GM19372 (cell line): ENCODE results near the gene SSC5D.

ENCODE experiments used
- ATAC-seq: cut with Tn5 transposase; IDR thresholded peaks from one replicate; pipeline ENCODE4 v1.9.1; 2021; ENCODE audit warnings: mild to moderate bottlenecking, low read depth, moderate library complexity; ENCODE audit not compliant: unreplicated experiment

Gene SSC5D

DNA sequence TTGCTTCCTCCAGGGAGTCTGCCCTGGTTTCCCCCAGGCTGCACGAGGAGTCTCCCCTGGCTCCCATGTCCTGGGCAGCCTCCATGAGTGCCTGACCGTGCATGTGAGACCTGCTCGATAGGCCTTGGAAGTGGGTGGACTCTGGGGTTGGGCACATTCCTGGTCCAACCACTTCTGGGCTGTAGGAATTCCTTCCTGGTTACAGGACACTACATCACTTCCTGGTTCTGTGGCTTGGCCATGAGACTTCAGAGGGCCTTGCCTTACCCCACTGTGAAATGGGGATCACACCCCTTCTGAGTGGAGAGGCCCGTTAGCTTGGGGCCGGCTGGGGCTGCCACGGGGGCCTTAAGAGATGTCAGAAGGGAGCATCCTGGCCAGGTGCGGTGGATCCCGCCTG is 15.8 kb upstream of the SSC5D start:
- ATAC-seq, result no peak

DNA sequence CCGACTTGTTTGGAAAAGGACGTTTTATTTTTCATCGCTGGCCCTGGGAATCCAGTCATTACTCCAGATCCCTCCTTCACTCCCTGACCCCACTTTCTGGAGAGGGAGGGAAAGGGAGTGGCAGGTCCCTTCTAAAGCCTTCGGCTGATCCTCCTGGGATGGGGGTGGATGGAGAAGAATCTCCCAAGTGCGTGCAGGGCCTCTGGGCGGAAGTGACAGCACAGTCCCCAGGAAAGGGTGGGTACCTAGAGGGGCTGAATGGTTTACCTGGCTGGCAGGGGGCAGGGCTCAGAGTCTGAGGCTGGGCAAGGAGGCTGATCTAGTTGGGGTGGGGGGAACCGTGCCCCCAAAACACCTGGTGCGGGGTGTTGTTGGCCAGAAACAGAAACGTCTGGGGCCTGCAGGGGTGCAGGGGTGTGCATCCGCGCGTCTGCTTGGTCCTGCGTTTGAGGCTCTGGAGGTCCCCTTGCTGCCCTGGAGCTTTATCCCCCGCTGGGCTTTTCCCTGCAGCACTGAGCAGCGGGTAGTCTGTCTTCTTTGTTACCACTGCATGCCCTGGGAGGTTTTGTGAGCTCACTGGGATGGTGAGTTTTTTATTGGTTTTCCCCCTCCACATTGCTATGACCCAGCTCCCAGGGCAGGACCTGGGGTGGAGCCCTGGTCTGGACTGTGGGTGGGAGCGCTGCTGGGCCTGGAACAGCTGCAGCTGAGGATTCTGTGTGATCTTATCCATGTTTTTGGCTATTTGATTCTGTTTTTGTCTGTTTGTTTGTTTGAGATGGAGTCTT is 14.8 kb upstream of the SSC5D start:
- ATAC-seq, result no peak

DNA sequence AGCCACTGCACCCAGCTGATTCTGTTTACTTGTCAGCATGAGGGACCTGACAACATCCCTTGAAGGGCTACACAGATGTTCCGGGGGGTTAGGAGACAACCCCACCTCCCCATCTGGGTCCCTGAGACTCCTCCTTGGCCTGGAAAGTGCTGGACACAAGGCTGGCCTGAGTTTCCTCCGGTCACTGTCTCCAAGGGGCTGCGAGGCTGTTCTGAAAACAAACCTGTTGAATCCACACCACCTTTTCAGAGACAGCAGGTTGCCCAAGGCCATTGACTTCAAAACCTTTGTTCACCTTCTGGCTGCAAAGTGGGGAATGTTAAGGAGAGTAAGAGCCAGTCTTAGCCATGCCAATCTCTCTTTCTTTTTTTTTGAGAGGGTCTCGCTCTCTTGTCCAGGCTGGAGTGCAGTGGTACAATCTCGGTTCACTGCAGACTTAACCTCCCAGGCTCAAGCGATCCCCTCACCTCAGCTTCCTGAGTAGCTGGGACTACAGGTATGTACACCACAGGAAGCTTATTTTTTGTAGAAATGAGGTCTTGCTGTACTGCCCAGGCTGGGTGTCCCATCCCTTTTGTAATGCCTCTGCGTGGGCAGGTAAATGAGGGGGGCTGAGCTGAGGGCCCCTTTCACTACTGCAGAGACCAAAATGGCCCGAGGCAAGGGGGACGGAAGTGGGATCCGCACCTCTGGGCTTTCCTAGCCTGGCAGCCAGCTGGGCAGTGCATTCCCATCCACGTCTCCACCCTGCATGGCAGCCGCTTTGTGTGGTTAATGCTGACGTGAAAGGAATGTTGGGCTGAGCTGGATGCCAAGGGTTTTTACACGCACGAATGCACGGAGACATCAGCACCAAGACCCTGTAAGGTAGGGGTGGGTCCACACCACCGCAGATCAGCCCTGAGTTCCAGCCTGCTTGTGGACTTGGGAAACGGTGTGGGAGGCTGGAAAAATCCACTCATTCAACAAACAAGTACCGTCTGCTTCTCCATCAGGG is 13.7 kb upstream of the SSC5D start:
- no peak for ATAC-seq

DNA sequence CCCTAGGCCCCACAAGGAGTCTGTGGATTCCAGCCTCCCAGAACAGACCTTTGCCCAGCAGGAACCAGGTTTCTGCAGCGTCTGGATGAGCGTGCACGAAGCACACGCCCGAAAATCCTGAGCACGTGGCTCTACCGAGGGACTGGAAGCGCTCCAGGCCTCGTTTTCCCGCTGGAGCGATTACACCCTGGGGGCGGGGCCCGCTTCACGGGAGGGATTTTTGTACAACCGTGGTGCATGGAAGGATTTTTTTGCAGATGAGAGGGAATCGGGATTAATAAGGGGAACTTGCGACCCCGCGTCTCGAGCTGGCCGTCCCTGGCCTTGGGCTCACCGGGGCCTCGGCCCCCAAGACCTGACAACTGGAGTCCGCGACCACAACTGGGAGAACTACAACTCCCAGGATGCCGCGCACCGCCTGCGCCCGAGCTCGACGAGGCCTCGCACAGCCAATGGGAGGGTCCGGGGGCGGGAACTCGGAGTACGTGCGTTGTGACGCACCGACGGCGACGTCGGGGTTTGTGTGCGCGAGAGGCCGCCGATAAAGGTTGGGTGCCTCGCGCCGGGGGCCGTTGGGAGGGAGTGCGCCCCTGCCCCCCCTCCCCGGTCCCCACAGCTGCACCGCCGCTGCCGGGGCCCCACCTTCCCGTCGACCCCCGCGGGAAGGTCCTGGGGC is 12.0 kb upstream of the SSC5D start, which contains the start of gene ZNF628:
Gene ZNF628 (plus strand): TSS at position 518 of the 676 bp plus-strand sequence. CDS start 3,294 bp downstream, outside the sequence.
- peak; percentile 88 for ATAC-seq

DNA sequence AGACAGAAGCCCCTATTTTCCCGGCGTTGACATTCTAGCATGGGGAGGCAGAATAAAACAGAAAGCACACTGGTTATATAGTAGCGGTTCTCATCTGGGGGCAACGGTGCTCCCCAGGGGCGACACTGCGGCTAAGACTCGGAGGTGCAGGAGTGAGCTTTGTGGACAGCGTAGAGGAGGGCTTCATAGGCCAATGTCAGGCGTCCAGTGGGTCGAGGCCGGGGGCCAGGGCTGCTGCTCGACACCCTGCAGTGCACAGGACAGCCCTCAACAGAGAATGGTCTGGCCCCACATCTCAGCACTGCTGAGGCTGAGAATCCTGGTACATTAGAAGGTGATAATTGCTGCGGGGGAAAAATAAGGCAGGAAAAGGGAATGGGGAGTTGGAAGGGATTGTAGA is 10.3 kb upstream of the SSC5D start:
- no peak for ATAC-seq

DNA sequence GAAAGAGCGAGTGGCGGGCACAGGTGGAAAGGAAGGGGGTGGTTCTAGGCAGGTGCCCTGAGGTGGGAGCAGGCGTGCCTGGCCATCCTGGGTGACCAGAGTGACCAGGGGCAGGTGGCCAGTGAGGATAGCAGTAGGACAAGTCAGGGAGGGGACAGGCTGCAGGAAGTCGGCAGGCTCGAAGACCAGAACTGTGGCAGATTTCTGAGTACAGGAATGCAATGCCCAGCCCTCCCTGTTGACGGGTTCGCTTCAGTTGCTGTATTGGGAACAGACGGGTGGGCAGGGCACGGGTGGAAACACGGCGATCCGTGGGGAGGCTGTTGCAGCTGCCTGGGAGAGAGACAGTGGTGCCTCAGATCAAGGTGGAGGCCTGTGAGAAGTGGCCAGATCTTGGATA is 9.9 kb upstream of the SSC5D start:
- no peak for ATAC-seq

DNA sequence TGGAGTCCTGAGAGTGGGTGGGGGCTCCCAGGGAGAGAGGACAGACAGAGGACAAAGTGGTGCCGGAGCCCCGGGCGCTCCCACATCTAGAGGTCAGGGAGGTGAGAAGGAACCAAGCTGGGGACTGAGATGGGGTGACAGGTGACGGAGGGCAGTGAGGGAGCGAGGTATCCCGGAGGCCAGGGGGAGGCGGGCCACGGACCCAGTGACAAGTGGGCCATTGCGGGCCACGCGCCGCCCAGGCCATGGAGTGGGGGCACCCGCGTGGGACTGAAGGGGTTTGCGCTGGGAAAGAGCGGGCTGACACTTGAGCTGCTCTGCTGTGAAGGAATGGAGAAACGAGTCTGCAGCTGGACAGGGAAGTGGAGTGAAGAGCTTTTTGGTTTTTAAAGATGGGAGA is 9.2 kb upstream of the SSC5D start:
- ATAC-seq, result no peak

DNA sequence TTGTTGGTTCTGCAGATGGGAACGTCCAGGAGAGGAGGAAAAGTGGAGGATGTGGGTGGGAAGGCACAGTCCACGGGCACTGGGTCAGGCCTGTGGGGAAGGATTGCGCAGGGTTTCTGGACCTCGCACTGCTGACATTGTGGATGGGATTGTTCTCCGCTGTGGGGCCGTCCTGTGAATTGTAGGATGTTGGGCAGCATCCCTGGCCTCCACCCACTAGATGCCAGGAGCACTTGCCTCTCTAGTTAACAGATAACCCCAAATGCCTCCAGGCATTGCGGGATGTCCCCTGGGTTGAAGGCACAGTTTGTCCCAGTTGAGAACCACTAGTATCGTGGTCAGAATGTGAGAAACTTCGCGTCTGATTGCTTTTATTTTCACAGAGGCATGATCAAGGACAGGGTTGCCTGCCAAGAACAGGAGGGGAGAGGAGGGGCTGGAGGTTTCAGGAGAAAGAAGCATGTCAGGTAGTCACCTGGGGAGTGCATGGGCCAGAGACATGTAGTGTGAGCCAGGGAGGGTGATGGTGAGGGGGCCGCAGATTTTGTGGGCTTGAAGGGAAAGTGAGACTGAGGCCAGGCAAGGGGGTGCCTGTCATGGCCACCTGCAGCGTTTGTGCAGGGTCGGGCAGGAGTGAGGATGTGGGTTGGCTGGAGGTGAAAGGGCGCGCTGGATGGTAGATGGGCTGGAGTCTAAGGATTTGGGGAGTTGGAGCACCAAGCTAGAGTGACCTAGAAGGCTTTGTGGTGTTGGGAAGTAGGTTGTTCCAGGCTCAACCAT is 8.6 kb upstream of the SSC5D start:
- ATAC-seq, result no peak

DNA sequence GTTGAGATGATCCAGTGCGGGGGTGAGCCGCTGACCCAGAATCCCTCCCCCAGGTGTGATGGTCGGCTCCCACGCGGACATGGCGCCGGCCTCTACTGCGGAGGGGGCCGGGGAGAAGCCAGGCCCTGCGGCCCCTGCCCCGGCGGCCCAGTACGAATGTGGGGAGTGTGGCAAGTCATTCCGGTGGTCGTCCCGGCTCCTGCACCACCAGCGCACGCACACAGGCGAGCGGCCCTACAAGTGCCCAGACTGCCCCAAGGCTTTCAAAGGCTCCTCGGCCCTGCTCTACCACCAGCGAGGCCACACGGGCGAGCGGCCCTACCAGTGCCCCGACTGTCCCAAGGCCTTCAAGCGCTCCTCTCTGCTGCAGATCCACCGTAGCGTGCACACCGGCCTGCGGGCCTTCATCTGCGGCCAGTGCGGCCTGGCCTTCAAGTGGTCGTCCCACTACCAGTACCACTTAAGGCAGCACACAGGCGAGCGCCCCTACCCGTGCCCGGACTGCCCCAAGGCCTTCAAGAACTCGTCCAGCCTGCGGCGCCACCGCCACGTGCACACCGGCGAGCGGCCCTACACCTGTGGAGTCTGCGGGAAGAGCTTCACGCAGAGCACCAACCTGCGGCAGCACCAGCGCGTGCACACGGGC is 7.0 kb upstream of the SSC5D start:
- no peak for ATAC-seq

DNA sequence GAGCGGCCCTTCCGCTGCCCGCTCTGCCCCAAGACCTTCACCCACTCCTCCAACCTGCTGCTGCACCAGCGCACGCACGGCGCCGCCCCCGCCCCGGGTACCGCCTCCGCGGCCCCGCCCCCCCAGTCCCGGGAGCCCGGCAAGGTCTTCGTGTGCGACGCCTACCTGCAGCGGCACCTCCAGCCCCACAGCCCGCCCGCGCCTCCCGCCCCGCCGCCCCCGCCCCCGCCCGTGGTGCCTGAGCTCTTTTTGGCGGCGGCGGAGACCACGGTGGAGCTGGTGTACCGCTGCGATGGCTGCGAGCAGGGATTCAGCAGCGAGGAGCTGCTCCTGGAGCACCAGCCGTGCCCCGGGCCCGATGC is 6.5 kb upstream of the SSC5D start:
- ATAC-seq, result no peak

DNA sequence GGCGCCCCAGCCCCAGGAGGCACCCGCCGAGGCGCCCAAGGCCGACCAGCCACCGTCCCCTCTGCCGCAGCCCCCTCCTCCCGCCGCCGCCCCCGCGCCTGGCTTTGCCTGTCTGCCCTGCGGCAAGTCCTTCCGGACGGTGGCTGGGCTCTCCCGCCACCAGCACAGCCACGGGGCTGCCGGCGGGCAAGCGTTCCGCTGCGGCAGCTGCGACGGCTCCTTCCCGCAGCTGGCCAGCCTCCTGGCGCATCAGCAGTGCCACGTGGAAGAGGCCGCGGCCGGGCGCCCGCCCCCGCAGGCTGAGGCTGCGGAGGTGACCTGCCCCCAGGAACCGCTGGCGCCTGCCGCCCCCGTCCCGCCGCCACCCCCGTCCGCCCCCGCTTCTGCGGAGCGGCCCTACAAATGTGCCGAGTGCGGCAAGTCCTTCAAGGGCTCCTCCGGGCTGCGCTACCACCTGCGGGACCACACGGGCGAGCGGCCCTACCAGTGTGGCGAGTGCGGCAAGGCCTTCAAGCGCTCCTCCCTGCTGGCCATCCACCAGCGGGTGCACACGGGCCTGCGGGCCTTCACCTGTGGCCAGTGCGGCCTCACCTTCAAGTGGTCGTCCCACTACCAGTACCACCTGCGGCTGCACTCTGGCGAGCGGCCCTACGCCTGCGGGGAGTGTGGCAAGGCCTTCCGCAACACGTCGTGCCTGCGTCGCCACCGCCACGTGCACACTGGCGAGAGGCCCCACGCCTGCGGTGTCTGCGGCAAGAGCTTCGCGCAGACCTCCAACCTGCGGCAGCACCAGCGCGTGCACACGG is 5.9 kb upstream of the SSC5D start:
- ATAC-seq, result no peak

DNA sequence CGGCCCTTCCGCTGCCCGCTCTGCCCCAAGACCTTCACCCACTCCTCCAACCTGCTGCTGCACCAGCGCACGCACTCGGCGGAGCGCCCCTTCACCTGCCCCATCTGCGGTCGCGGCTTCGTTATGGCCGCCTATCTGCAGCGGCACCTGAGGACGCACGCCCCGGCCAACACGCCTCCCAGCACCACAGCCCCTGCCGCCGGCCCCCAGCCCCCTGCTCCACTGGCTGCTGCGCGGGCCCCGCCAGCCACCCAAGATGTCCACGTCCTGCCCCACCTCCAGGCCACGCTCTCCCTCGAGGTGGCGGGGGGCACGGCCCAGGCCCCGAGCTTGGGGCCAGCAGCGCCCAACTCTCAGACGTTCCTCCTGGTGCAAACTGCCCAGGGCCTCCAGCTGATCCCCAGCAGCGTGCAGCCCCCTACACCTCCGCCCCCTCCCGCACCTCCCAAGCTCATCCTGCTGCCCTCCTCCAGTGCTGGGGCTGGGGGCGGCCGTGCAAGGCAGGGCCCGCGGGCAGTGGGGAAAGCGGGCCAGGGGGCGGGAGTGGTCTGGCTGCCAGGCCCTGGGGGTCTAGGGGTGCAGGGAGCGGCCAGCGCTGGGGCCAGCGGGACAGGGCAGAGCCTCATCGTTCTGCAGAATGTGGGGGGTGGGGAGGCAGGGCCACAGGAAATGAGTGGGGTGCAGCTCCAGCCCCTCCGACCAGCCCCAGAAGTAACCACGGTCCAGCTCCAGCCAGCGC is 5.1 kb upstream of the SSC5D start:
- no peak for ATAC-seq

DNA sequence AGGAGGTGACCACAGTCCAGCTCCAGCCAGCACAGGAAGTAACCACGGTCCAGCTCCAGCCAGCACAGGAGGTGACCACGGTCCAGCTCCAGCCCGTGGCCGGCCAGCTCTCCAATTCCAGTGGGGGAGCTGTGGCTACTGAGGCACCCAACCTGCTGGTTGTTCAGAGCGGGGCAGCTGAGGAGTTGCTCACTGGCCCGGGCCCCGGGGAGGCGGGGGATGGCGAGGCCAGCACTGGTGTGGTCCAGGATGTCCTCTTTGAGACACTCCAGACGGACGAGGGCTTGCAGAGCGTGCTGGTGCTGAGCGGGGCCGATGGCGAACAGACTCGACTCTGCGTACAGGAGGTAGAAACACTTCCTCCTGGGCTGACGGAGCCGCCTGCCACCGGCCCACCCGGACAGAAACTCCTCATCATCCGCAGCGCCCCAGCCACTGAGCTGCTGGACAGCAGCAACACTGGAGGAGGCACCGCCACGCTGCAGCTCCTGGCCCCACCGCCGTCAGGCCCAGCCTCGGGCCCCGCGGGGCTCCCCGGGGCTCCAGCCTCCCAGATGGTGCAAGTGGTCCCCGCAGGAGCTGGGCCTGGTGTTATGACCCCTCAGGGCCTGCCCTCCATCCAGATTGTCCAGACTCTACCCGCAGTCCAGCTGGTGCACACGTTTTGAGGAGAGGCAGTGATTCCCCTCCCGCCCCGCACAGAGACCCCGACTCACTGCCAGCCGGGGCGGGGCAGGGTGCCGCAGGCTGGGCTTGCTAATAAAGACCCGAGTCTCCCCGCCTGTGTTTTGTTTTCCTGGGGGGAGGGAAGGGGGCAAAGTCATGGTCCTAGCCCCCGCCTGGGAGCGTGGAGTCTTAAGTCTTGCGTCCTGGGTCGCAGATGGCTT is 4.3 kb upstream of the SSC5D start:
- no peak for ATAC-seq

DNA sequence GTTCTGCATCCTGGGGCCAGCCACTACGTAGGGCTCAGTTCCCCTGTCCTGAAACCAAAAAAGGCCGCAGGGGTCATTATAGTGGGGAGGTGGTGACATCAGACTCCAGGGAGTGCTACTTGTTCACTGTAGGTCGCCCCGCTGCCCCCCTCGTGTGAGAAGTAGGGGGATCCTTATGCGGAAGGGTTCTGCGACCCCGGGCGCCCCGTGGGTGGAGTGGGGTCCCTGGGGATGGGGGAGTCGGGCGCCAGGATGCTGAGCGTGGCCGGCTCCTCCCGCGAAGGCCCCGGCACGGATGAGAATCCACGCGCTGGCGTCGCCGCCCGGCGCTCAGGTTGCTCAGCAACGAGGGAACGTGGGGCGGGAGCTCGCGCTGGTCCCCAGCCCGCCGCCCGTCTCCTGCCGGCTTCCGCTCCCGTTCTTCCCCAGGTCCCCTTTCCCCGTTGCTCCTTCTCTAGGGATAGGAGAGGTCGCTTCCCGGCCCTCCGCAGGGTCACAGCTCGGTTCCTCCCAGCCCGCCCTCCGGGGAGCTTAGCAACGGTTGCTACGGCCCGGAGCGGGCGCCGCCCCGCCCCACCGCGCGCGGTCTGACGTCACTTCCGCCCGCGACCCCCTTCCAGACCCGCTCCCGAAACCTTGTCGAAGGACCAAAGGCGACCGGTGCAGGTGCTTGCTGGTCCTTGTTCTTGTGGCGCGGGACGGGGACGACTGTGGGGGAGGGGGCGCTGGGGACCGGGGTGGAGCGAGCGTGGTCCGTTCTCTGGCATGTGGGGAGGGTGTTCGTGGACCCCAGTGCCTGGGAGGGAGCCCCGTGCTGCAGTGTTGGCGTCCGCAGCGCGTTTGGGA is 3.4 kb upstream of the SSC5D start, which contains the start of gene NAT14:
Gene NAT14 (plus strand): TSS at position 596 of the 846 bp plus-strand sequence. CDS start 521 bp downstream, outside the sequence.
- no peak for ATAC-seq

DNA sequence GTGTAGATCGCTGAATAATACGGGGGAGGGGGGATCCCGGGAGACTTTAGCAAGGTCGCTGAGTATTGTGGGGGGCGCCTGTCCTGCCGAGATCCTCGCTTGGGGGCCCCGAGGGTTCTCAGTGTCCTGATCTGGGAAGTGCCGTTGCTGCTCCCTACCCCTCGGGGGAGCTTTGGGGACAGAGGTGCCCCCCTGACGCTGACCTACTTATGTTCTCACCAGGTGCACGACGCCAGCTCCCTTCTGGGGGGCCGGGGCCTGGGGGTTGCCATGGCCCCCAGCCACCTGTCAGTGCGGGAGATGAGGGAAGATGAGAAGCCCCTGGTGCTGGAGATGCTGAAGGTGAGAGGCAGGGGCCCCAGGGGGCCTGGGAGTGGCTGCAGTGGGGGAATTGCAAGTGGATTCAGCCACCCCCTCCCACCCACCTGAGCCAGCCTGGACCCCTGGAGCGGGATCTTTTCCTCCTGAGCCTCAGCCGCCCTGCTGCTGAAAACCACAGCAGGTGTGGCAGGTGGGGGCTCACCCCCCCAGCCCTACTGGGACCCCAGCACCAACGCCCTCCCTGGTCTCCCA is 2.7 kb upstream of the SSC5D start:
- ATAC-seq, result no peak
